NB4 (cell line): Measurements from ENCODE around the gene BORCS5.

Source experiments
- DNase-seq: peaks from one replicate; pipeline ENCODE4 v3.0.0; 2010; ENCODE audit warnings: low read depth
- H3K4me3 ChIP-seq: one replicate; pipeline ENCODE4 v1.5.1; 2011; ENCODE audit warnings: mild to moderate bottlenecking, low read depth, low read length, moderate library complexity
- MYC ChIP-seq: IDR thresholded peaks from 2 replicates; pipeline ENCODE4 v1.6.1; 2011; ENCODE audit warnings: low read depth, low read length
- POLR2A ChIP-seq: IDR thresholded peaks from 2 replicates; pipeline ENCODE4 v1.6.1; 2011; ENCODE audit warnings: mild to moderate bottlenecking; ENCODE audit not compliant: insufficient read length; ENCODE audit errors: extremely low read depth
- TF ChIP-seq, protein P1 (sequence below): IDR thresholded peaks from one replicate; pipeline ENCODE4 v1.5.1; 2012; ENCODE audit warnings: low read depth, low read length
- TF ChIP-seq, protein P2 (sequence below): IDR thresholded peaks from 2 replicates; pipeline ENCODE4 v1.6.1; 2011; ENCODE audit warnings: low read depth, low read length

Gene BORCS5

DNA sequence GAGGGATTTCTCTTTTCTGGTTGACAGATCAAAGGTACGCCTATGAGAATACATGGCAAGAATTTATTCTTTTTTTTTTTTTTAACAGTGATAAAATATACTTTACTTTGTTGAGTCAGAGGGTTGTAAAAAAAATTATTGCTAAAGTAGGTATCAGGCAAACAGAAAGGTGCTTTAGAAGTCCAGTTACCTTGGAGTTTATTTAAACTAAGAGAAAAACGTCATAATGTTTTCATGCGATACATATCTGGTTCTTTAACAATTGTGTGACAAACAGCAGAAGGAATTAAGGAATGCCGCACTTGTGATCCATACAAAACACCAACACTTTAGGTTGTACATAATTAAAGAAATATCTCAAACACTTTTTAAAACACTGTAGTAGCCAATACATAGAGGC lies 94.2 kb downstream of the BORCS5 start:
- no peak overlapping the region for H3K4me3 ChIP-seq
- no peak for DNase-seq
- no peak for TF ChIP-seq MYC
- TF ChIP-seq, protein P1, sequence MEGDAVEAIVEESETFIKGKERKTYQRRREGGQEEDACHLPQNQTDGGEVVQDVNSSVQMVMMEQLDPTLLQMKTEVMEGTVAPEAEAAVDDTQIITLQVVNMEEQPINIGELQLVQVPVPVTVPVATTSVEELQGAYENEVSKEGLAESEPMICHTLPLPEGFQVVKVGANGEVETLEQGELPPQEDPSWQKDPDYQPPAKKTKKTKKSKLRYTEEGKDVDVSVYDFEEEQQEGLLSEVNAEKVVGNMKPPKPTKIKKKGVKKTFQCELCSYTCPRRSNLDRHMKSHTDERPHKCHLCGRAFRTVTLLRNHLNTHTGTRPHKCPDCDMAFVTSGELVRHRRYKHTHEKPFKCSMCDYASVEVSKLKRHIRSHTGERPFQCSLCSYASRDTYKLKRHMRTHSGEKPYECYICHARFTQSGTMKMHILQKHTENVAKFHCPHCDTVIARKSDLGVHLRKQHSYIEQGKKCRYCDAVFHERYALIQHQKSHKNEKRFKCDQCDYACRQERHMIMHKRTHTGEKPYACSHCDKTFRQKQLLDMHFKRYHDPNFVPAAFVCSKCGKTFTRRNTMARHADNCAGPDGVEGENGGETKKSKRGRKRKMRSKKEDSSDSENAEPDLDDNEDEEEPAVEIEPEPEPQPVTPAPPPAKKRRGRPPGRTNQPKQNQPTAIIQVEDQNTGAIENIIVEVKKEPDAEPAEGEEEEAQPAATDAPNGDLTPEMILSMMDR, result no peak
- TF ChIP-seq, protein P2, sequence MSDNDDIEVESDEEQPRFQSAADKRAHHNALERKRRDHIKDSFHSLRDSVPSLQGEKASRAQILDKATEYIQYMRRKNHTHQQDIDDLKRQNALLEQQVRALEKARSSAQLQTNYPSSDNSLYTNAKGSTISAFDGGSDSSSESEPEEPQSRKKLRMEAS, result no peak
- TF ChIP-seq POLR2A, result no peak

DNA sequence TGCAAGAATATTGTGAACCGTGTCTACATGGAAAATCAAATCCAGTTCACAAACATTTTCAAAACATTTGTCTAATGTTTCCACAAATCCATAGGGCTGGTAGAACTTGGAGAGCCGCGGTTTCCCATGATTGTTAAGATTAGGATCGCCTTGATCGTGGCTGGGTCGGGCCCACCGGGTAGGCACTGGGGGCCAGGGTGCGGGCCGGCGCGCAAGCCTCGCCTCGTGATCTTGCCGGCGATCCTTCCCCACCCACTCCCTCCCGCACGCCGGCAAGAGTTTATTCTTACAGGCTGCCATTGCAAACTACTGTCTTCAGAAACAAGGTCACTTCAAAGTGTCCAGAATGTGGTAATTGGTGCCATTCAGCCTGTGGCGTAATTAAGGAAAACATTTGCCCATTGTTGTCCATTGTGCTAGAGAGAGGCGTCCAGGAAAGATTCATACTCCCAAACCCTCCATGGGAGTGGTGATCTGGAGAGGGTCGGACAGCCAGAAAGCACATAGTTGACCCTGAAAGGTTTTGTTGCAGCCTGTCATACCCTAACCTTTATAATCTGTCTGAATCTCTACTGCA lies 95.5 kb downstream of the BORCS5 start:
- no peak for DNase-seq
- TF ChIP-seq POLR2A (no peak), MYC (no peak)
- TF ChIP-seq, protein P1, result no peak
- TF ChIP-seq, protein P2, result no peak
- no peak overlapping the region for H3K4me3 ChIP-seq

DNA sequence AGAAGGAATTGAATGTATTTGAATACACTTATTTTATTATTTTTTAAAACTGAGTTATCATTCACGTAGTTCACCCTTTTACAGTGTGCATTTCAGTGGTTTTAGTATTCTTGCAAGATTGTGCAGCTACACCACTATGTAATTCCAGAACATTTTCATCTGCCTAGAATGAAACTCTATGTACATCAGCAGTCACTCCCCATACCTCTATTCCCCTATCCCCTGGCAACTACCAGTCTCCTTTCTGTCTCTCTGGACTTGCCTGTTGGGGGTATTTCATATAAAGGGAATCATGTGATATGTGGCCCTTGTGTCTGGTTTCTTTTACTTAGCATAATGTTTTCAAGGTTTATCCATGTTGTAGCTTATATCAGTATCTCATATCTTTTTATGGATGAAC lies 96.8 kb downstream of the BORCS5 start:
- H3K4me3 ChIP-seq, result no peak overlapping the region
- TF ChIP-seq, protein P1, result no peak
- TF ChIP-seq, protein P2, result no peak
- no peak for TF ChIP-seq POLR2A
- no peak for TF ChIP-seq MYC
- DNase-seq, result no peak

DNA sequence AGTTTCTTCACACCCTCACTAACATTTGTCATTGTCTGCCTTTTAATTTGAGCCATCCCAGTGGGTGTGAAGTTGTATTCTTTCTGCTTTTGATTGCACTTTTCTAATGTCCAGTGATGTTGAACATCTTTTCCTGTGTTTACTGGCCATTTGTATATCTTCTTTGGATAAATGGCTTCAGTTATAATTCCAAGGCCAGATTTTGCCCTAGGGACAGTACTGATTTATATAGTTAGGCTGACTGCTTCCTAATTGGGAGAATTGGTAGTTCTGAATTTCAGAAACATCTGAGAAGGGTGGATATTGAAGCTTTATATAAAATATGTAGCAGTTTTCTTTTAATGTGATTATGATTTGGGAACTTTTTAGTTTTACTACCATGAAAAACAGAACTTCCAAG lies 97.4 kb downstream of the BORCS5 start:
- no peak overlapping the region for H3K4me3 ChIP-seq
- no peak for DNase-seq
- TF ChIP-seq, protein P2, result no peak
- no peak for TF ChIP-seq POLR2A
- no peak for TF ChIP-seq MYC
- TF ChIP-seq, protein P1, result no peak

DNA sequence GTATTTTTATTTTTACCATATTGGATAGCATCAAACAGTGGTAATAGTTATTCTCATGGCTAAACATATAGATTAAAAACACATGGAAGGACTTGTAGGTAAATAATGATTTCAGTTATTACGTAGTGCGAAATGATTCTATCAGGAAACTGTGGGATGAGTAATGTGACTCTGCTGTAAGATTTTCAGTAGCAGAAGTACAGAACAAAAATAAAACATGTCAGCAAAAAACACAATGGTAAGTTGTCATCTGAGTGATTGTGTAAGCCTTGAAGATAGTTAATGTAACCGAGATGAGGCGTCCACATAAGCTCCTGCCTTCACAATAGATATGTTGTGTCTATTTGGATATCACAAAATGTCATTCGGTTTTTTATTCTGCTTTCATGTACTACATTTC lies 99.8 kb downstream of the BORCS5 start:
- TF ChIP-seq, protein P2, result no peak
- TF ChIP-seq MYC (no peak), POLR2A (no peak)
- TF ChIP-seq, protein P1, result no peak
- H3K4me3 ChIP-seq, result no peak overlapping the region
- DNase-seq, result peak; percentile 48
